Epithelial cell of proximal tubule (primary cell): Measurements from ENCODE around the gene LSM8. TPM values are rescaled to one million over a fixed set of nuclear protein-coding genes. Genes with fewer than 3 reads are reported as not detected.

ENCODE experiments used
- DNase-seq: peaks from one replicate; pipeline ENCODE4 v3.0.0-alpha.2; 2011; ENCODE audit warnings: low read depth
- H3K4me3 ChIP-seq: 2 replicates; pipeline ENCODE4 v1.5.1; 2011; ENCODE audit warnings: low read depth, mild to moderate bottlenecking, low read length
- CTCF ChIP-seq: conservative IDR thresholded peaks from 2 replicates; pipeline ENCODE4 v1.5.1; 2012; ENCODE audit warnings: low read depth, mild to moderate bottlenecking, low read length
- total RNA-seq: library from RNA; depleted of rRNA; stranded (reverse); fragments of >200 nt; gene quantifications from 2 replicates; pipeline ENCODE4 v1.2.3, GENCODE V29; 2015

The LSM8 gene
- total RNA-seq, 1 donor from 2014 or later = 43.0 TPM

GRCh38 chr7:118152149-118152548, 31.8 kb upstream of the LSM8 start:
- no peak for TF ChIP-seq CTCF
- no peak for DNase-seq
- H3K4me3 ChIP-seq = no peak overlapping the region

GRCh38 chr7:118152654-118153053, 31.3 kb upstream of the LSM8 start:
- DNase-seq = no peak
- H3K4me3 ChIP-seq = no peak overlapping the region
- no peak for TF ChIP-seq CTCF

GRCh38 chr7:118153551-118154177, 30.3 kb upstream of the LSM8 start:
- H3K4me3 ChIP-seq = no peak overlapping the region
- DNase-seq = peak; percentile 15
- TF ChIP-seq CTCF = peak; percentile 73

- no peak overlapping the region for H3K4me3 ChIP-seq
- no peak for TF ChIP-seq CTCF
- no peak for DNase-seq
Observed at GRCh38 chr7:118158766-118159165, 25.2 kb upstream of the LSM8 start.

- TF ChIP-seq CTCF = peak; percentile 25
- no peak overlapping the region for H3K4me3 ChIP-seq
- DNase-seq = no peak
Observed at GRCh38 chr7:118169146-118169545, 14.8 kb upstream of the LSM8 start.

GRCh38 chr7:118175740-118176139, 8.2 kb upstream of the LSM8 start:
- TF ChIP-seq CTCF = no peak
- DNase-seq = no peak
- H3K4me3 ChIP-seq = no peak overlapping the region

GRCh38 chr7:118179191-118179590, 4.8 kb upstream of the LSM8 start:
- no peak for TF ChIP-seq CTCF
- H3K4me3 ChIP-seq = no peak overlapping the region
- no peak for DNase-seq
